ENCODE measurements around the gene TMEM179. TPM values are rescaled to one million over a fixed set of nuclear protein-coding genes. Genes with fewer than 3 reads are reported as not detected.

Gene TMEM179
- total and polyA plus RNA-seq, 10 of the 15 experiments (the other 5 are each of a cell fraction or from before 2014, with no cell fraction given), result not detected

- TF ChIP-seq E2F8 (IDR thresholded peaks at IDR 0.05; ENCODE audit: low read depth, partially characterized antibody) (no peak), BCL3 (IDR thresholded peaks at IDR 0.05; ENCODE audit: borderline replicate concordance, insufficient read depth, low read depth, low read length, poor library complexity, severe bottlenecking) (no peak), DPF2 (IDR thresholded peaks at IDR 0.05) (no peak; the same call in 1 of the 2 replicates), RBBP5 (conservative IDR thresholded peaks at IDR 0.05) (no peak), IKZF1 (conservative IDR thresholded peaks at IDR 0.05) (peak; percentile 70), LARP7 (IDR thresholded peaks at IDR 0.05) (no peak), ATF3 (IDR thresholded peaks at IDR 0.05; ENCODE audit: borderline replicate concordance, extremely low read depth, low read depth, low read length) (no peak), STAT3 (IDR thresholded peaks at IDR 0.05; ENCODE audit: low read depth, low read length) (no peak), KAT2A (conservative IDR thresholded peaks at IDR 0.05; ENCODE audit: control insufficient read depth, low read depth, low read length) (no peak), CHD2 (IDR thresholded peaks at IDR 0.05; ENCODE audit: borderline replicate concordance, low read depth, low read length) (peak; percentile 71; the same call in 1 of the 2 replicates), MXI1 (IDR thresholded peaks at IDR 0.05; ENCODE audit: low read depth, low read length) (no peak), USF1 (IDR thresholded peaks at IDR 0.05; ENCODE audit: borderline replicate concordance, extremely low read length, insufficient read depth, low read depth, low read length) (no peak), ZNF384 (IDR thresholded peaks at IDR 0.05; ENCODE audit: borderline replicate concordance, low read depth, low read length) (no peak), JUND (IDR thresholded peaks at IDR 0.05; ENCODE audit: low read depth, low read length) (peak; percentile 40; the same call in 1 of the 2 replicates), CBX3 (IDR thresholded peaks at IDR 0.05; ENCODE audit: borderline replicate concordance, low read depth) (no peak), POLR2A (IDR thresholded peaks at IDR 0.05; ENCODE audit: low read depth, low read length) (no peak), YY1 (IDR thresholded peaks at IDR 0.05; ENCODE audit: low read depth, low read length) (0 out of 2 replicates have a peak, but pooled peaks have one; percentile 48), CREB1 (IDR thresholded peaks at IDR 0.05; ENCODE audit: low read depth) (peak; percentile 18; the same call in 1 of the 2 replicates), SMC3 (IDR thresholded peaks at IDR 0.05; ENCODE audit: borderline replicate concordance, low read length) (peak; percentile 91), TARDBP (IDR thresholded peaks at IDR 0.05; ENCODE audit: borderline replicate concordance) (no peak), PAX5 (IDR thresholded peaks at IDR 0.05; ENCODE audit: borderline replicate concordance, low read depth, low read length) (no peak)
Measured at GRCh38 chr14:104650057-104650980, 45.7 kb upstream of the TMEM179 start (continued).
